OCI-LY3 (cell line): ENCODE data around the gene SEMA5A.

Experiments used
- EZH2phosphoT487 ChIP-seq: fragments of 200-600 bp; shearing (Covaris generic); IDR thresholded peaks from 2 replicates; pipeline ENCODE4 v1.6.1; 2018; ENCODE audit warnings: antibody characterized with exemption, mixed run types, low read depth
- TF ChIP-seq, protein P1 (sequence below): fragments of 200-600, 300-600 bp; sonication (generic); IDR thresholded peaks from 2 replicates; pipeline ENCODE4 v1.5.1; 2014; ENCODE audit warnings: antibody characterized with exemption, low read length, low read depth

DNA sequence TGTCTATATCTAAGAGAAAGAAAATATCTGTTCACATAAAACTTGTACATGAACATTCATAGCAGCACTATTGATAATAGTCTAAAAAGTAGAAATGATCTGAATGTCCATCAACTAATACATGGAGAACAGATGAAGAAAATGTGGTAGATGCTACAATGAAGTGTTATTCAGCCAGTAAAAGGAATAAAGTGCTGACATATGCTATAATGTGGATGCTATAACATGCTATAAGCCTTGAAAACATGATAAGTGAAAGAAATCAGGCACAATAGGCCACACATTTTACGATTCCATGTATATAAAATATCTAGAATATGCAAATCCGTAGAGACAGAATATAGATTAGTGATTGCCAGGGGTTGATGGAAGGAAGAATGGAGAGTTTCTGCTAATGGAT, 146.8 kb downstream of the SEMA5A start:
- TF ChIP-seq, protein P1, sequence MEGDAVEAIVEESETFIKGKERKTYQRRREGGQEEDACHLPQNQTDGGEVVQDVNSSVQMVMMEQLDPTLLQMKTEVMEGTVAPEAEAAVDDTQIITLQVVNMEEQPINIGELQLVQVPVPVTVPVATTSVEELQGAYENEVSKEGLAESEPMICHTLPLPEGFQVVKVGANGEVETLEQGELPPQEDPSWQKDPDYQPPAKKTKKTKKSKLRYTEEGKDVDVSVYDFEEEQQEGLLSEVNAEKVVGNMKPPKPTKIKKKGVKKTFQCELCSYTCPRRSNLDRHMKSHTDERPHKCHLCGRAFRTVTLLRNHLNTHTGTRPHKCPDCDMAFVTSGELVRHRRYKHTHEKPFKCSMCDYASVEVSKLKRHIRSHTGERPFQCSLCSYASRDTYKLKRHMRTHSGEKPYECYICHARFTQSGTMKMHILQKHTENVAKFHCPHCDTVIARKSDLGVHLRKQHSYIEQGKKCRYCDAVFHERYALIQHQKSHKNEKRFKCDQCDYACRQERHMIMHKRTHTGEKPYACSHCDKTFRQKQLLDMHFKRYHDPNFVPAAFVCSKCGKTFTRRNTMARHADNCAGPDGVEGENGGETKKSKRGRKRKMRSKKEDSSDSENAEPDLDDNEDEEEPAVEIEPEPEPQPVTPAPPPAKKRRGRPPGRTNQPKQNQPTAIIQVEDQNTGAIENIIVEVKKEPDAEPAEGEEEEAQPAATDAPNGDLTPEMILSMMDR = no peak
- no peak for TF ChIP-seq EZH2phosphoT487
